HepG2 (cell line): ENCODE results near the gene KMT2B. TPM values are rescaled to one million over a fixed set of nuclear protein-coding genes. Genes with fewer than 3 reads are reported as not detected.

Experiments used
- AKAP8 ChIP-seq: sonication (generic); formaldehyde crosslinking; IDR thresholded peaks from 2 replicates; pipeline ENCODE4 v1.5.1; 2020; ENCODE audit warnings: mild to moderate bottlenecking, missing genetic modification reagents
- ARID4A ChIP-seq: sonication (generic); formaldehyde crosslinking; IDR thresholded peaks from 2 replicates; pipeline ENCODE4 v1.5.0; 2020; ENCODE audit warnings: mild to moderate bottlenecking, missing genetic modification reagents, borderline replicate concordance
- CAMTA2 ChIP-seq: sonication (generic); formaldehyde crosslinking; IDR thresholded peaks from 2 replicates; pipeline ENCODE4 v1.4.0; 2020; ENCODE audit warnings: mild to moderate bottlenecking, missing genetic modification reagents, borderline replicate concordance
- GATA4 ChIP-seq: sonication (generic); IDR thresholded peaks from 2 replicates; pipeline ENCODE4 v1.6.1; 2016; ENCODE audit warnings: antibody characterized with exemption, low read depth, borderline replicate concordance
- KLF11 ChIP-seq: IDR thresholded peaks from 2 replicates; pipeline ENCODE4 v1.6.1; 2016; ENCODE audit warnings: missing compliant biosample characterization
- KLF16 ChIP-seq, 2 experiments: sonication (generic) in 1 of 2; formaldehyde crosslinking in 1 of 2; IDR thresholded peaks; 2 replicates each; pipeline versions ENCODE4 v1.6.1 to v1.8.0; 2016 to 2023; ENCODE audit warnings: missing genetic modification reagents in 2 of 2, missing compliant biosample characterization in 1 of 2
- MIER2 ChIP-seq: IDR thresholded peaks from 2 replicates; pipeline ENCODE4 v1.6.1; 2016; ENCODE audit warnings: missing biosample characterization, missing genetic modification reagents
- YEATS2 ChIP-seq: sonication (generic); formaldehyde crosslinking; IDR thresholded peaks from 2 replicates; pipeline ENCODE4 v1.4.0; 2020; ENCODE audit warnings: missing genetic modification reagents, borderline replicate concordance
- ZFP1 ChIP-seq: IDR thresholded peaks from 2 replicates; pipeline ENCODE4 v1.6.1; 2016
- ZNF136 ChIP-seq: sonication (generic); formaldehyde crosslinking; IDR thresholded peaks from 2 replicates; pipeline ENCODE4 v1.8.1; 2022; ENCODE audit warnings: low read depth, mild to moderate bottlenecking, moderate library complexity, missing genetic modification reagents
- ZNF441 ChIP-seq: sonication (generic); formaldehyde crosslinking; IDR thresholded peaks from 2 replicates; pipeline ENCODE4 v1.7.0; 2021; ENCODE audit warnings: missing genetic modification reagents, borderline replicate concordance
- ZNF761 ChIP-seq: sonication (generic); formaldehyde crosslinking; conservative IDR thresholded peaks from 2 replicates; pipeline ENCODE4 v1.4.0; 2020; ENCODE audit warnings: mild to moderate bottlenecking, missing genetic modification reagents
- polyA plus RNA-seq, 8 experiments: library from polyadenylated mRNA; depleted of rRNA in 3 of 8; stranded (reverse) in 7 of 8; unstranded in 1 of 8; fragments of >200 nt; fragmentation: Illumina TruSeq in 4 of 8; extraction: Trizol in 4 of 8; gene quantifications; 2 replicates each; pipeline versions ENCODE4 v1.2.1 to v1.2.3, GENCODE V29; 2011 to 2016; ENCODE audit warnings: low read depth in 4 of 8, missing spikeins in 1 of 8, mixed read lengths in 1 of 8; ENCODE audit not compliant: insufficient read depth in 1 of 8
- total RNA-seq, 5 experiments: library from RNA; depleted of rRNA; stranded (reverse); fragments of >200 nt; fragmentation: Illumina TruSeq; extraction: Trizol; gene quantifications; 2 replicates each; pipeline ENCODE4 v1.2.3, GENCODE V29; 2016; ENCODE audit warnings: low read depth in 1 of 5
- TF ChIP-seq, protein P1 (sequence below): sonication (generic); formaldehyde crosslinking; conservative IDR thresholded peaks from 2 replicates; pipeline ENCODE4 v1.8.1; 2023; ENCODE audit warnings: missing genetic modification reagents
- TF ChIP-seq, protein P2 (sequence below): IDR thresholded peaks from 2 replicates; pipeline ENCODE4 v1.6.1; 2016; ENCODE audit warnings: low read depth
- TF ChIP-seq, protein P3 (sequence below): sonication (generic); formaldehyde crosslinking; IDR thresholded peaks from 2 replicates; pipeline ENCODE4 v1.4.0; 2020; ENCODE audit warnings: missing genetic modification reagents
- TF ChIP-seq, protein P4 (sequence below): sonication (generic); formaldehyde crosslinking; IDR thresholded peaks from 2 replicates; pipeline ENCODE4 v1.9.0; 2021; ENCODE audit warnings: missing genetic modification reagents, borderline replicate concordance

KMT2B gene
- total and polyA plus RNA-seq, 2 of the 13 experiments (the other 11 are each of a cell fraction or from before 2014, with no cell fraction given) = 6.2 to 16.9 TPM

DNA sequence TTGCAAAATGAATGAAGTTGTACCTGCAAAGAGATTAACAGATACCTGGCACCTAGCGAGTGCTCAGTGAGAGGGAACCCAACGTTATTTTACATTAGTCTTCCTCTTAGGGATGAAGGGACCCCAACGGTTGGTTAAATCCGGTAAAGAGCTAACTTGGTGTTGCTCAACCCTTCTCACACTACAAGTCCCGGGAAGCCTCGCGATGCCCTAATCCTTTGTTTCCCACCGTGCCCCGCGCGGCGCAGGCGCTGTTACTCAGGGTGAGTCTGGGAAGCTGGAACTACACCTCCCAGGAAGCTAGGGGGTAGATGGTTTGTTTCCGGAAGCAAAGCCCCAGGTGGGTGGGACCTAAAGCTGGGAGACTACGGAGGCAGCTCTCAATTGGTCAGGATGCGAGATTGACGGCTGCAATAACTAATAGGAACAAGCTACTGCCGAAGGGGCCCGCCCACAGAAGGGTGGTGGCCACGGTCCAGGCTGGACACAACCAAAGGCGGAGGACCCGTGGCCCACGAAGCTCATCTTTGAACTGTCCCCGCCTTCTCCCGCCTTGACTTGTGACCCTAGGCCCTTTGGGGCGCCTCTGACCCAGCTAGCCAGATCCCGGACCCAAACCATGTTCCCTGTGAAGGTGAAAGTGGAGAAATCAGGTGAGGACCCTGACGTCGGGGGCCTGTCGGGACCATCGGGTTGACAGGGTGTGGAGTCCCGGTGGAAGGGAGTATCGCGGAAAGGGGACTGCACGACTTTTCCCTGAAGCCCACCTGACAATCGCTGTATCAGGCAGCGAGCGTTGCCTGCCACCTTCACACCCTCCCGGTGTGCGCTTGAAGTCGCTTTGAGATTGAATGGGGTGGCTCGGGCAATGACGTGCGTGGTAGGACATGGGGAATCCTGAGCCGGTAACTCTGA, 30.6 kb downstream of the KMT2B start, which contains the start of gene LIN37 (continued):
- TF ChIP-seq GATA4 (peak; percentile 36; the same call in 1 of the 2 replicates), ZNF761 (0 out of 2 replicates have a peak, but pooled peaks have one; percentile 58), AKAP8 (CRISPR knock-in tag) (no peak), CAMTA2 (CRISPR knock-in tag) (no peak), ZNF441 (CRISPR knock-in tag) (no peak), ARID4A (CRISPR knock-in tag) (peak; percentile 89), KLF16 (CRISPR knock-in tag; IDR thresholded peaks at IDR 0.05) (peak in 1 of 2 experiments; percentile 77; a peak in 2 of 4 replicates), KLF11 (CRISPR knock-in tag) (no peak; the same call in 1 of the 2 replicates), YEATS2 (peak; percentile 96), ZFP1 (CRISPR knock-in tag) (no peak), MIER2 (CRISPR knock-in tag) (no peak), ZNF136 (CRISPR knock-in tag) (no peak)
- TF ChIP-seq, protein P1, sequence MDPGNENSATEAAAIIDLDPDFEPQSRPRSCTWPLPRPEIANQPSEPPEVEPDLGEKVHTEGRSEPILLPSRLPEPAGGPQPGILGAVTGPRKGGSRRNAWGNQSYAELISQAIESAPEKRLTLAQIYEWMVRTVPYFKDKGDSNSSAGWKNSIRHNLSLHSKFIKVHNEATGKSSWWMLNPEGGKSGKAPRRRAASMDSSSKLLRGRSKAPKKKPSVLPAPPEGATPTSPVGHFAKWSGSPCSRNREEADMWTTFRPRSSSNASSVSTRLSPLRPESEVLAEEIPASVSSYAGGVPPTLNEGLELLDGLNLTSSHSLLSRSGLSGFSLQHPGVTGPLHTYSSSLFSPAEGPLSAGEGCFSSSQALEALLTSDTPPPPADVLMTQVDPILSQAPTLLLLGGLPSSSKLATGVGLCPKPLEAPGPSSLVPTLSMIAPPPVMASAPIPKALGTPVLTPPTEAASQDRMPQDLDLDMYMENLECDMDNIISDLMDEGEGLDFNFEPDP (CRISPR knock-in tag) = no peak
- TF ChIP-seq, protein P2, sequence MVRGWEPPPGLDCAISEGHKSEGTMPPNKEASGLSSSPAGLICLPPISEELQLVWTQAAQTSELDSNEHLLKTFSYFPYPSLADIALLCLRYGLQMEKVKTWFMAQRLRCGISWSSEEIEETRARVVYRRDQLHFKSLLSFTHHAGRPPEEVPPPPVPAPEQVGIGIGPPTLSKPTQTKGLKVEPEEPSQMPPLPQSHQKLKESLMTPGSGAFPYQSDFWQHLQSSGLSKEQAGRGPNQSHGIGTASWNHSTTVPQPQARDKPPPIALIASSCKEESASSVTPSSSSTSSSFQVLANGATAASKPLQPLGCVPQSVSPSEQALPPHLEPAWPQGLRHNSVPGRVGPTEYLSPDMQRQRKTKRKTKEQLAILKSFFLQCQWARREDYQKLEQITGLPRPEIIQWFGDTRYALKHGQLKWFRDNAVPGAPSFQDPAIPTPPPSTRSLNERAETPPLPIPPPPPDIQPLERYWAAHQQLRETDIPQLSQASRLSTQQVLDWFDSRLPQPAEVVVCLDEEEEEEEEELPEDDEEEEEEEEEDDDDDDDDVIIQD (CRISPR knock-in tag) = no peak
- TF ChIP-seq, protein P3, sequence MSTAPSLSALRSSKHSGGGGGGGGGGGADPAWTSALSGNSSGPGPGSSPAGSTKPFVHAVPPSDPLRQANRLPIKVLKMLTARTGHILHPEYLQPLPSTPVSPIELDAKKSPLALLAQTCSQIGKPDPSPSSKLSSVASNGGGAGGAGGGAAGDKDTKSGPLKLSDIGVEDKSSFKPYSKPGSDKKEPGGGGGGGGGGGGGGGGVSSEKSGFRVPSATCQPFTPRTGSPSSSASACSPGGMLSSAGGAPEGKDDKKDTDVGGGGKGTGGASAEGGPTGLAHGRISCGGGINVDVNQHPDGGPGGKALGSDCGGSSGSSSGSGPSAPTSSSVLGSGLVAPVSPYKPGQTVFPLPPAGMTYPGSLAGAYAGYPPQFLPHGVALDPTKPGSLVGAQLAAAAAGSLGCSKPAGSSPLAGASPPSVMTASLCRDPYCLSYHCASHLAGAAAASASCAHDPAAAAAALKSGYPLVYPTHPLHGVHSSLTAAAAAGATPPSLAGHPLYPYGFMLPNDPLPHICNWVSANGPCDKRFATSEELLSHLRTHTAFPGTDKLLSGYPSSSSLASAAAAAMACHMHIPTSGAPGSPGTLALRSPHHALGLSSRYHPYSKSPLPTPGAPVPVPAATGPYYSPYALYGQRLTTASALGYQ (CRISPR knock-in tag) = no peak; the same call in 1 of the 2 replicates
- TF ChIP-seq, protein P4, sequence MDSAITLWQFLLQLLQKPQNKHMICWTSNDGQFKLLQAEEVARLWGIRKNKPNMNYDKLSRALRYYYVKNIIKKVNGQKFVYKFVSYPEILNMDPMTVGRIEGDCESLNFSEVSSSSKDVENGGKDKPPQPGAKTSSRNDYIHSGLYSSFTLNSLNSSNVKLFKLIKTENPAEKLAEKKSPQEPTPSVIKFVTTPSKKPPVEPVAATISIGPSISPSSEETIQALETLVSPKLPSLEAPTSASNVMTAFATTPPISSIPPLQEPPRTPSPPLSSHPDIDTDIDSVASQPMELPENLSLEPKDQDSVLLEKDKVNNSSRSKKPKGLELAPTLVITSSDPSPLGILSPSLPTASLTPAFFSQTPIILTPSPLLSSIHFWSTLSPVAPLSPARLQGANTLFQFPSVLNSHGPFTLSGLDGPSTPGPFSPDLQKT (CRISPR knock-in tag) = no peak
